NCI-H526 (cell line): ENCODE data around the gene HS3ST6.
A peak's percentile ranks its signal among the peaks of the same experiment; 100 is the strongest.
"Not testable (repeated sequence)": the region's sequence is repeated elsewhere in the genome, so short reads cannot be mapped to it uniquely, and the experiment has no call there.

Experiments
- DNase-seq, 2 experiments: peaks; one replicate each; lab custom pipeline; 2025; lab: John Stamatoyannopoulos, UW

HS3ST6 gene

GRCh38 chr16:1926271-1926670, 8.1 kb upstream of the HS3ST6 start:
- DNase-seq: no peak

GRCh38 chr16:1924095-1924494, 5.9 kb upstream of the HS3ST6 start:
- DNase-seq: no peak

GRCh38 chr16:1923299-1924034, 5.3 kb upstream of the HS3ST6 start:
- peak in 1 of 2 experiments; percentile 69 for DNase-seq

- DNase-seq: no peak
Observed at GRCh38 chr16:1922357-1922756, 4.1 kb upstream of the HS3ST6 start.

- DNase-seq: peak in 1 of 2 experiments; percentile 52
Observed at GRCh38 chr16:1920727-1921171, 2.5 kb upstream of the HS3ST6 start.

- not testable (repeated sequence) for DNase-seq
Observed at GRCh38 chr16:1920122-1920521, 1.9 kb upstream of the HS3ST6 start.

- peak in 1 of 2 experiments; percentile 49 for DNase-seq
Observed at GRCh38 chr16:1919327-1919998, 1.2 kb upstream of the HS3ST6 start.

- no peak for DNase-seq
Observed at GRCh38 chr16:1917665-1918350, 407 bp downstream of the HS3ST6 start.

- DNase-seq: no peak
Observed at GRCh38 chr16:1917056-1917664, 1.1 kb downstream of the HS3ST6 start.

- no peak for DNase-seq
Observed at GRCh38 chr16:1916640-1916990, 1.6 kb downstream of the HS3ST6 start.

GRCh38 chr16:1915732-1916639, 2.2 kb downstream of the HS3ST6 start:
- DNase-seq: no peak

GRCh38 chr16:1914988-1915387, 3.2 kb downstream of the HS3ST6 start:
- no peak for DNase-seq

- no peak for DNase-seq
Observed at GRCh38 chr16:1914084-1914608, 4.1 kb downstream of the HS3ST6 start.

- DNase-seq: peak in 1 of 2 experiments; percentile 63
Observed at GRCh38 chr16:1913327-1914083, 4.7 kb downstream of the HS3ST6 start.

GRCh38 chr16:1912215-1912543, 6.0 kb downstream of the HS3ST6 start:
- no peak for DNase-seq

- DNase-seq: no peak
Observed at GRCh38 chr16:1911467-1912214, 6.6 kb downstream of the HS3ST6 start.

- DNase-seq: no peak
Observed at GRCh38 chr16:1909561-1910231, 8.5 kb downstream of the HS3ST6 start.

GRCh38 chr16:1908983-1909382, 9.2 kb downstream of the HS3ST6 start:
- no peak for DNase-seq

GRCh38 chr16:1908184-1908583, 10.0 kb downstream of the HS3ST6 start:
- DNase-seq: no peak
